Measurements from ENCODE around the gene NOXA1. TPM values are rescaled to one million over a fixed set of nuclear protein-coding genes. Genes with fewer than 3 reads are reported as not detected.

The NOXA1 gene
- total RNA-seq, 1 experiment from 2014 or later: 0.92 TPM

- no peak for DNase-seq (ENCODE audit: extremely low read depth, low read depth)
Observed at GRCh38 chr9:137423514-137424291, 510 bp downstream of the NOXA1 start.

- DNase-seq (ENCODE audit: extremely low read depth, low read depth): no peak
Observed at GRCh38 chr9:137426018-137426681, 3.0 kb downstream of the NOXA1 start.

- no peak for DNase-seq (ENCODE audit: extremely low read depth, low read depth)
Observed at GRCh38 chr9:137427454-137428310, 4.5 kb downstream of the NOXA1 start.

- no peak for DNase-seq (ENCODE audit: extremely low read depth, low read depth)
Observed at GRCh38 chr9:137428311-137428630, 5.1 kb downstream of the NOXA1 start.

GRCh38 chr9:137428841-137429545 is 5.8 kb downstream of the NOXA1 start:
- DNase-seq (ENCODE audit: extremely low read depth, low read depth): no peak

GRCh38 chr9:137429546-137429890 is 6.3 kb downstream of the NOXA1 start:
- no peak for DNase-seq (ENCODE audit: extremely low read depth, low read depth)

GRCh38 chr9:137429974-137430722 is 7.0 kb downstream of the NOXA1 start:
- DNase-seq (ENCODE audit: extremely low read depth, low read depth): no peak

GRCh38 chr9:137430723-137431415 is 7.7 kb downstream of the NOXA1 start:
- no peak for DNase-seq (ENCODE audit: extremely low read depth, low read depth)

- no peak for DNase-seq (ENCODE audit: extremely low read depth, low read depth)
Observed at GRCh38 chr9:137431416-137431931, 8.3 kb downstream of the NOXA1 start.

- DNase-seq (ENCODE audit: extremely low read depth, low read depth): no peak
Observed at GRCh38 chr9:137432687-137433348, 9.6 kb downstream of the NOXA1 start.

GRCh38 chr9:137433349-137433915 is 10.2 kb downstream of the NOXA1 start:
- no peak for DNase-seq (ENCODE audit: extremely low read depth, low read depth)

- DNase-seq (ENCODE audit: extremely low read depth, low read depth): no peak
Observed at GRCh38 chr9:137433916-137434431, 10.8 kb downstream of the NOXA1 start.

- no peak for DNase-seq (ENCODE audit: extremely low read depth, low read depth)
Observed at GRCh38 chr9:137434498-137435380, 11.5 kb downstream of the NOXA1 start.

GRCh38 chr9:137435381-137435891 is 12.2 kb downstream of the NOXA1 start:
- DNase-seq (ENCODE audit: extremely low read depth, low read depth): no peak

GRCh38 chr9:137435980-137436760 is 13.0 kb downstream of the NOXA1 start:
- peak; percentile 67 for DNase-seq (ENCODE audit: extremely low read depth, low read depth)
